Ishikawa (cell line): Measurements from ENCODE around the gene PEX11B.

Experiments used
- CEBPB ChIP-seq: IDR thresholded peaks from 2 replicates; pipeline ENCODE4 v1.6.1; 2012
- CREB1 ChIP-seq: IDR thresholded peaks from 2 replicates; pipeline ENCODE4 v1.6.1; 2012; ENCODE audit warnings: low read depth
- EGR1 ChIP-seq: IDR thresholded peaks from 2 replicates; pipeline ENCODE4 v1.6.1; 2012
- NFIC ChIP-seq: IDR thresholded peaks from 2 replicates; pipeline ENCODE4 v1.6.1; 2012
- RAD21 ChIP-seq: IDR thresholded peaks from 2 replicates; pipeline ENCODE4 v1.6.1; 2012; ENCODE audit warnings: low read depth
- REST ChIP-seq: IDR thresholded peaks from 2 replicates; pipeline ENCODE4 v1.6.1; 2012; ENCODE audit warnings: low read depth, mild to moderate bottlenecking
- YY1 ChIP-seq: IDR thresholded peaks from 2 replicates; pipeline ENCODE4 v1.6.1; 2012; ENCODE audit warnings: low read depth
- TF ChIP-seq, protein P1 (sequence below): IDR thresholded peaks from 2 replicates; pipeline ENCODE4 v1.6.1; 2012

GRCh38 chr1:145936247-145936646, 17.7 kb upstream of the PEX11B start:
- no peak for TF ChIP-seq YY1
- TF ChIP-seq NFIC, result no peak
- TF ChIP-seq, protein P1, sequence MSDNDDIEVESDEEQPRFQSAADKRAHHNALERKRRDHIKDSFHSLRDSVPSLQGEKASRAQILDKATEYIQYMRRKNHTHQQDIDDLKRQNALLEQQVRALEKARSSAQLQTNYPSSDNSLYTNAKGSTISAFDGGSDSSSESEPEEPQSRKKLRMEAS, result no peak
- no peak for TF ChIP-seq REST
- no peak for TF ChIP-seq RAD21
- TF ChIP-seq CEBPB, result no peak
- TF ChIP-seq CREB1, result no peak
- no peak for TF ChIP-seq EGR1
